Activated naive CD4-positive, alpha-beta T cell treated with anti-CD3 and anti-CD28 coated beads, Interleukin-2, amount 50 U/mL, for 16 hours (primary cell): ENCODE measurements around the gene TMBIM1.
"Not testable (repeated sequence)": the region's sequence is repeated elsewhere in the genome, so short reads cannot be mapped to it uniquely, and the experiment has no call there.

ENCODE experiments used
- DNase-seq: peaks from one replicate; pipeline ENCODE4 v3.0.0-alpha.2; 2020

The TMBIM1 gene

GRCh38 chr2:218290316-218291261 lies 1.7 kb downstream of the TMBIM1 start:
- DNase-seq, result no peak

DNA sequence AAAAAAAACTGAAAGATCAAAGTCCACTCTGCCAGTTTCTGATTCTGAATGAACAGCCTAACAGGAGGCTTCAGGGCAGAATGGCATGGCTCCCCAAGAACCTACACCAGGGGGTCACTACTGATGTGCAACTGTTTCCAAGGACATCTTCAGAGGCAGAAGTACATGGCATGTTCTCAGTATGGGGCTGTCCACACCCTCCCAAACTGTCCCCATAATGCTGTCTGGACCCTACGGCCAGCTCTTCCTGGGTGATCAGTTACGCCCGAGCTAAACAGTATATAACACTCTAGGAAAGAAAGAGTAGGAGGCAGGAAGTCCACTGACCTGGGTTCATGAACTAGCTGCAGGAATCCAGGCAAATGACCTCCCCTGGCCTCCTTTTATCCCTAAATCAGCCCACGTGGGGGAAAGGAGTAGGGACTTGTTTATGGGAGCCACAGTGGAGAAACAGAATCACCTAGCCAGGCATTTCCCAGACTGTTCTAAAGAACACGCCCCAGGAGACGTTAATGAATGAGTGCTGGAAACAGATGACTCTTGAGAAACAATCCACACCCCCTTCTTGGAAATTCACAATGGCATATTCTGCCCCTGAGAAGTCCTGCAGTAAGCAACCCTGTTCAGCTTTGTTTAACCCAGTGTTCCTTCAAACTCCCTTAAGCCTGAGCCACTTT lies 2.5 kb downstream of the TMBIM1 start:
- DNase-seq, result no peak

DNA sequence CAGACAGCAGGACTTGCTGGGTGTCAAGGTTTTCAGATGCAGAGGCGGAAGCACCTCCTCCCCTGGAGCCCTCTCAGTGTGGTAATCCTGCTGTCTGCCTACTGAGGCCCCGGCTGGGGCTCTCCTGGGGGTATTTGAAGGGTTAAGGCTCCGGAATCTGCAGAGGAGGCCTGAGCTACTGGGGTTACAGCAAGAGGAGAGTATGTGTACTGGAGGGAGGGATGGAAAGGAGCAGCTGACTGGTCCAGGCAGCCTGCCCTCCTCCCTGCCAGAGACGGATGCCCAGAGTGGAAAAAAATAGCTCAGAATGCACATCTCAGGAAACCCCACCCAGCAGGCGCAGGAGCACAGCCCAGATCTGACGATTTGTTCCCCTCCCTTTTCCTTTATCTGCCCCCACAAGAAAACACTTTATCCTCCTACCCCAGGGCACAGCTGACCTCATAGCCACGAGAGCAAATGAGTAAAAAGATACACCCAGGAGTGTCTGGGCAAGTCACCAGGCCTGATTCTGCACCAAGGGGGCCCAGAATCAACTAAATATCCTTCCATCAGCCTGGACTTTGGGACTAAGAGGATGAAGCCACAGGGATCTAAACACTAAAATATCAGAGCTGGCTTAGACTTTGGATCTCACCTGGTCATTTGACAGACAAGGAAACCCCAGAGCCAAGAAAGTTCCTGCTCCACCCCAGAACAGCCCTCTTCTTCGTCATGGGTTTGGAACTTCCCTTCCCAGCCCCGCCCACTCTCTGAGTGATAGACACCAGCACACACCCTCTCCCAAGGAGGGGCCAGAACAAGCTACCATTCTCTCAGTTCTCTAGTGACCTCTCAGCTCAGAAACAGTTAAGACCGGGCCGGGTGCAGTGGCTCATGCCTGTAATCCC lies 5.5 kb downstream of the TMBIM1 start:
- peak; percentile 69 for DNase-seq

- DNase-seq, result no peak
Measured at GRCh38 chr2:218285604-218286003, 6.7 kb downstream of the TMBIM1 start.

- peak; percentile 55 for DNase-seq
Measured at GRCh38 chr2:218284106-218284811, 8.0 kb downstream of the TMBIM1 start.

- DNase-seq, result no peak
Measured at GRCh38 chr2:218282173-218282991, 9.9 kb downstream of the TMBIM1 start.

GRCh38 chr2:218281449-218281848 lies 10.9 kb downstream of the TMBIM1 start:
- no peak for DNase-seq

GRCh38 chr2:218280260-218280870 lies 11.9 kb downstream of the TMBIM1 start:
- no peak for DNase-seq

DNA sequence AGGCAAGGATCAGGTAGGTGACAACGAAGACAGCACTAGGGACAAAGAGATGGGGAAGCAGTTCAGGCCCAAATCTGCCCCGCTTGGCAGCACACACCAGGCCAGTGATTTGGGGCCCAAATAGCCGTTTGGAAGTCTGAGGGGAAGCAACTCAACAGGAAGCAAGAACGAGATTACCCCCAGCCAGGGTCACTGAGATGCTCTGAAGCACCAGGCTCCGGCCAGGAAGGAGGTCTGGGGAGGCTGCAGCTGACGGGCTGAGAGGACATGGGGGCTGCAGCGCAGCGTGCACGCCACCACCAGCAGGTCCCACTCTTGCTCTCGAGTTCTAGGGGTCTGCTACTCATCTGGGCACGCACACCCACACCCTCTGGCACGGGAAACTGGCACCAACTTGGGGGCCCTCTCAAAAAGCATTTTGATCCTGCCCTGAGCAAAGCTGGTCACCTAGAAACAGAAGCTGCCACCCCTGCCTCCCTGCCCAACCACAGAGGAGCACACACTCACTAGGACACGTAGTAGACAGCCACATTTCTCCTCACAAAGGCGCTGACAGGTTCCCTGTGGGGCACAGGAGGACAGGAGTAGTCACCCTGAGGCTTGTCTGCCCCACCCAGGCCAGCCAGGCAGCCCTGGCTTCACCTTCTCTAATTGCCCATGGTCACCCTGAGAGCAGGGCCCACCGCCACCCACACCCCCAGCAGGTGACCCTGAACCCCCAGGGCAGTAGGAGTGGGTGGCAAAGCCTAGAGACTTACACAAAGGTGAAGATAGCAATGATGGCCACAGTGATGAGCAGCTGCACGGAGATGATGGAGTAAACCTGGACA lies 13.6 kb downstream of the TMBIM1 start:
- DNase-seq, result no peak

- no peak for DNase-seq
Measured at GRCh38 chr2:218277921-218278320, 14.4 kb downstream of the TMBIM1 start.

DNA sequence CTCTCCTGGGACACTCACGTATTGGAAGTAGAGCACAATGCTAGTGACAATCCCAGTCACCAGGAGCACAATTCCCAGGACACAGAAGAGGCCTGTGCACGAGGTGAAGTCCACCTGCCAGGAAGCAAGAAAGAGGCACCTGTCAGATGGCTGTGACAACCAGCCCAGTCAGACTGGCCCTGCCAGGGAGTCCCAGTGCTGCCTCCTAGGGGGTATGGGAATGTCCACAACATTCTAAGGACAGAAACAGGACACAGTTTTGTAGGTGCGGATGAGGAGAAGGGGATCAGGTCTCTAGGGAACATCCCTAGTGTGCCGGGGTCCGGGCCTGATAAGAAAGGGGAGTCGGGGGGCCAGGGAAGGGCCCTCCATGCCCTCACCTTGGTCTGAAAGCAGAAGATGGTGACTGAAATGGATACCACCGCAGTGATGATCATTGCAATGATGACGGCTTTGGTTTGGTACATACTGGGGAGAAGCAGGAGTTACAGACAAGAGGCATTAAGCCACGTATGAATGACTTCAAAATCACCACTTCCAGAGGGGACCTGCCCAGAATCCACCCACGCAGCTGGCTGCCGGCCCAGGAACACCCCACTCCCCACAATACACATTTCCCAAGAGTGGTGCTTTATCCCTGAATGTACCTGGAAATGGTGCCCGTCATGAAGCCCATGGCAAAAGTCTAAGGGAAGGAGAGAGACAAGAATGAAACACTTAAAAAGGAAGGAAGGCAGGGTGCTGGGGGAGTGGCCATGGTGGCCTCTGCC lies 15.1 kb downstream of the TMBIM1 start:
- DNase-seq, result no peak

DNA sequence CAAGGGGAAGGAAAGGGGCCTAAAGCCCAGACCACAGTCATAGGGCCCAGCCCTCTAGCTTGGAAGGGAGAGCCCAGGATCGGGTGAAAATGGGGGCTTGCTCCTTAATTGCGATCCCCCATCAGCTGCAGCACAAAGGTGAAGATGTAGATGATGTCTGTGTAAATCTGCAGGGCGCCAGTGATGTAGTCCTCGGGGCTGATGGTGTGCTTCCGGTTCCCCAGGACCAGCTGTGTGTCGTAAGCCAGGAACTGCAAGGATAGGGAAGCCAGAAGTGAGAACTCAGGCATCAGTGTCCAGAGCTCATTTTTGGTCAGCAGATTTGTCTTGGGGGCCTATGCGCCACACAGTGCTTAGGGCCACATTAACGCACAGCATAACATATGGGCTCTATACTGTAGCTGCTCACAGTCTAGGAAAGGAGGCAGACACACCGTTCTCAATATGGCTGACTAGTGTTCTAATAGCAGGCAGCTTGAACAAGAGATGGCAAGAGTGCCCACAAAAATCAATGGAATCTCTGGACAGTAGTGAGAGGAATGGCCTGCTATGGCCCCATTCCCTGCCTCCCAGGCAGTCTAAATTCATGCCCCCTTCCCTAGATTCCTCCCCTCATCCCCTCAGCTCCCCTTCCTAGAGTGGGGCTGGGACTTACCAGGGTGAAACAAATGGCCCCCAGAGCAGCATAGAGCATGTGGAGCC lies 16.8 kb downstream of the TMBIM1 start:
- DNase-seq, result no peak

GRCh38 chr2:218274586-218274985 lies 17.7 kb downstream of the TMBIM1 start:
- DNase-seq, result no peak

- no peak for DNase-seq
Measured at GRCh38 chr2:218273908-218274249, 18.4 kb downstream of the TMBIM1 start.

GRCh38 chr2:218273214-218273907 lies 18.9 kb downstream of the TMBIM1 start:
- DNase-seq, result not testable (repeated sequence)

GRCh38 chr2:218272531-218273212 lies 19.6 kb downstream of the TMBIM1 start:
- peak; percentile 79 for DNase-seq

DNA sequence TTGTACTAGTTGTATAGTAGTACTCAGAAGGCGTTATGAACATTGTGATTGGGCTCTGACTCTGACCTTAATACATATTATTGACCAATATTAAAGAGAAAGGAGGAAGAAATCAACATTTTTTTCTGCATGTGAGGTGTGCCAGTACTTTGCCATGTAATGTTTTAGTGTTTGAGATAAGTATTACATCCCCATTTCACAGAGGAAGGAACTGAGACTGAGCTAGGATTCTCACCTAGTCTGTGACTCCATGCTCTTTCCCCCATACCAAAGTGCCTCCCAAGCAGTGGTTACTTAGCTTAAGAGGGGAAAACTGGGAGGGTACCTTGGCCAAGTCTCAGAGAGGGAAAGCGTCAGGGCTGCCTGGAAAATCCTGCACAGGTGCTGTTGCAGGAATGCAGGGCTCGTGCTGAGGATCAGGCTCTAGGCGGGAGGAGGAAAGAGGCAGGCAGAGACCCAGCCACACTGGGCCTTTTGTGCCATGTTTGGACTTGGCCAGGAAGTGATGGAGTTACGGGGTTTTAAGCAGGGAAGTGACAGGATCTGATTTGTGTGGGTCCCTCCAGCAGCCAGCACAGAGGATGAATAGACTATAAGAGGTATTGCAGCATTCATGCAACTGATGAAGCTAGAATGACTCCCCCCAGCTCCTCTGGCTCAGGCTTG lies 20.3 kb downstream of the TMBIM1 start:
- DNase-seq, result no peak
